H1 (cell line): ENCODE data around the gene KIF25. TPM values are rescaled to one million over a fixed set of nuclear protein-coding genes. Genes with fewer than 3 reads are reported as not detected.

Experiments used
- CTCF ChIA-PET: fragments of 300-600 bp; sonication (Branson Sonifier 250); formaldehyde crosslinking; loops from one replicate; lab custom pipeline; 2021; ENCODE audit not compliant: partially characterized antibody; lab: Charles Lee
- POLR2A ChIA-PET: fragments of 300-600 bp; sonication (Branson Sonifier 250); formaldehyde crosslinking; loops from one replicate; lab custom pipeline; 2021; ENCODE audit warnings: inconsistent platforms; ENCODE audit not compliant: partially characterized antibody; lab: Charles Lee
- DNase-seq, 2 experiments: peaks; one replicate each; pipeline versions ENCODE4 v3.0.0 to v3.0.0-alpha.2; 2010 to 2022; ENCODE audit warnings: low spot score in 2 of 2, low read depth in 1 of 2, mixed read lengths in 1 of 2
- FAIRE-seq: peaks from 2 replicates; lab custom pipeline; 2011; peaks lifted over from hg19 to GRCh38; lab: Jason Lieb, UNC
- H2AFZ ChIP-seq: 2 replicates; pipeline ENCODE4 v1.8.1; 2012; ENCODE audit warnings: low read length, inconsistent platforms
- H2AK5ac ChIP-seq: 2 replicates; pipeline ENCODE4 v1.6.1; 2013; ENCODE audit warnings: low read depth, low read length
- H2BK120ac ChIP-seq: replicated peaks from 2 replicates; pipeline ENCODE3; 2013; ENCODE audit warnings: low read depth, low read length, inconsistent platforms
- H2BK12ac ChIP-seq: 2 replicates; pipeline ENCODE4 v1.6.1; 2013; ENCODE audit warnings: low read depth, low read length
- H2BK15ac ChIP-seq: 2 replicates; pipeline ENCODE4 v1.6.1; 2013; ENCODE audit warnings: low read length
- H2BK20ac ChIP-seq: 2 replicates; pipeline ENCODE4 v1.6.1; 2013; ENCODE audit warnings: low read length
- H2BK5ac ChIP-seq: 2 replicates; pipeline ENCODE4 v1.6.1; 2013; ENCODE audit warnings: low read depth, low read length
- H3K14ac ChIP-seq: 2 replicates; pipeline ENCODE4 v1.6.1; 2013; ENCODE audit warnings: inconsistent platforms; ENCODE audit not compliant: insufficient read length
- H3K18ac ChIP-seq: 2 replicates; pipeline ENCODE4 v1.6.1; 2013; ENCODE audit warnings: low read length; ENCODE audit errors: extremely low read depth
- H3K23ac ChIP-seq: 2 replicates; pipeline ENCODE4 v1.6.1; 2013; ENCODE audit warnings: inconsistent platforms; ENCODE audit not compliant: insufficient read length
- H3K23me2 ChIP-seq: 2 replicates; pipeline ENCODE4 v1.6.1; 2013; ENCODE audit warnings: low read depth, low read length
- H3K27ac ChIP-seq: 2 replicates; pipeline ENCODE4 v1.6.1; 2011; ENCODE audit warnings: low read depth, low read length, inconsistent platforms
- H3K27me3 ChIP-seq, 4 experiments: replicated peaks in 1 of 4; 1 replicate in 1 of 4; 2 replicates in 3 of 4; pipeline versions ENCODE4 v1.6.1 to v1.8.1; 2011 to 2013; ENCODE audit warnings: low read length in 3 of 4, mild to moderate bottlenecking in 3 of 4, inconsistent platforms in 2 of 4, mixed read lengths in 2 of 4, moderate library complexity in 1 of 4; ENCODE audit not compliant: control insufficient read depth in 3 of 4, insufficient read depth in 3 of 4; ENCODE audit errors: extremely low read depth in 1 of 4
- H3K36me3 ChIP-seq, 4 experiments: 2 replicates each; pipeline versions ENCODE4 v1.6.1 to v1.8.1; 2011 to 2013; ENCODE audit warnings: mild to moderate bottlenecking in 4 of 4, low read length in 3 of 4, moderate library complexity in 2 of 4, control low read depth in 1 of 4, inconsistent platforms in 1 of 4; ENCODE audit not compliant: insufficient read depth in 4 of 4, control insufficient read depth in 2 of 4
- H3K4ac ChIP-seq: replicated peaks from 2 replicates; pipeline ENCODE3; 2013; ENCODE audit warnings: low read length, low read depth, mixed read lengths, inconsistent platforms; ENCODE audit not compliant: insufficient read length
- H3K4me1 ChIP-seq, 4 experiments: replicated peaks in 1 of 4; 1 replicate in 1 of 4; 2 replicates in 3 of 4; pipeline versions ENCODE4 v1.6.1 to v1.8.1; 2011 to 2013; ENCODE audit warnings: low read length in 3 of 4, inconsistent platforms in 2 of 4, mixed read lengths in 1 of 4; ENCODE audit not compliant: insufficient read depth in 4 of 4, control insufficient read depth in 3 of 4
- H3K4me2 ChIP-seq, 2 experiments: 2 replicates each; pipeline versions ENCODE4 v1.6.1 to v1.8.1; 2011 to 2013; ENCODE audit warnings: low read depth in 2 of 2, low read length in 2 of 2, control low read depth in 1 of 2, inconsistent platforms in 1 of 2, mild to moderate bottlenecking in 1 of 2; ENCODE audit not compliant: insufficient read depth in 1 of 2
- H3K4me3 ChIP-seq, 4 experiments: fragments of 200-600, 300-600 bp in 1 of 4; sonication (generic), shearing (Covaris generic), sonication (Bioruptor Twin) in 1 of 4; 2 replicates each; pipeline versions ENCODE4 v1.5.1 to v1.8.1; 2011 to 2016; ENCODE audit warnings: low read length in 4 of 4, low read depth in 3 of 4, control low read depth in 2 of 4, inconsistent platforms in 2 of 4, mild to moderate bottlenecking in 2 of 4, mixed read lengths in 1 of 4, moderate library complexity in 1 of 4; ENCODE audit not compliant: insufficient read depth in 2 of 4; ENCODE audit errors: extremely low read depth in 1 of 4
- H3K56ac ChIP-seq: replicated peaks from 2 replicates; pipeline ENCODE3; 2013; ENCODE audit warnings: low read depth, mild to moderate bottlenecking, mixed read lengths, low read length, inconsistent platforms; ENCODE audit not compliant: insufficient read length
- H3K79me1 ChIP-seq: 2 replicates; pipeline ENCODE4 v1.6.1; 2013; ENCODE audit warnings: low read depth, low read length, control low read depth
- H3K79me2 ChIP-seq, 2 experiments: 2 replicates each; pipeline versions ENCODE4 v1.6.1 to v1.8.1; 2012 to 2013; ENCODE audit warnings: low read length in 2 of 2, mild to moderate bottlenecking in 2 of 2, inconsistent platforms in 1 of 2; ENCODE audit not compliant: insufficient read depth in 2 of 2, control insufficient read depth in 1 of 2
- H3K9ac ChIP-seq, 4 experiments: replicated peaks in 1 of 4; 1 replicate in 1 of 4; 2 replicates in 3 of 4; pipeline versions ENCODE4 v1.6.1 to v1.8.1; 2011 to 2013; ENCODE audit warnings: low read depth in 3 of 4, low read length in 3 of 4, control low read depth in 2 of 4, mild to moderate bottlenecking in 2 of 4, moderate library complexity in 2 of 4, inconsistent platforms in 1 of 4; ENCODE audit errors: extremely low read depth in 1 of 4
- H3K9me3 ChIP-seq, 2 experiments: 2 replicates each; pipeline versions ENCODE4 v1.6.1 to v1.8.1; 2012 to 2013; ENCODE audit warnings: mild to moderate bottlenecking in 2 of 2, moderate library complexity in 2 of 2, control low read depth in 1 of 2, inconsistent platforms in 1 of 2, low read depth in 1 of 2, low read length in 1 of 2, mixed read lengths in 1 of 2; ENCODE audit not compliant: insufficient read depth in 2 of 2
- H4K20me1 ChIP-seq, 2 experiments: replicated peaks in 1 of 2; 2 replicates each; pipeline versions ENCODE3 to v1.8.1; 2011 to 2013; ENCODE audit warnings: inconsistent platforms in 2 of 2, low read length in 2 of 2, mild to moderate bottlenecking in 1 of 2; ENCODE audit not compliant: insufficient read depth in 2 of 2, control insufficient read depth in 1 of 2
- H4K5ac ChIP-seq: 2 replicates; pipeline ENCODE4 v1.6.1; 2013; ENCODE audit warnings: low read length, low read depth, mixed read lengths, inconsistent platforms; ENCODE audit not compliant: insufficient read length
- H4K8ac ChIP-seq: 2 replicates; pipeline ENCODE4 v1.8.0; 2013; ENCODE audit warnings: mild to moderate bottlenecking, moderate library complexity, low read length, inconsistent platforms; ENCODE audit not compliant: insufficient read depth; ENCODE audit errors: extremely low read depth
- H4K91ac ChIP-seq: replicated peaks from 2 replicates; pipeline ENCODE3; 2013; ENCODE audit warnings: low read length, mixed read lengths, inconsistent platforms; ENCODE audit not compliant: insufficient read length
- CBX5 ChIP-seq: fragments of 300-800, 300-1000 bp; sonication (generic); IDR thresholded peaks from 2 replicates; pipeline ENCODE4 v1.7.1; 2016; ENCODE audit warnings: antibody characterized with exemption, low read length, low read depth
- CHD1 ChIP-seq: IDR thresholded peaks from 2 replicates; pipeline ENCODE4 v1.6.1; 2012; ENCODE audit warnings: low read depth, low read length, improper control_type of control experiment
- GABPA ChIP-seq: IDR thresholded peaks from 2 replicates; pipeline ENCODE4 v1.6.1; 2011; ENCODE audit warnings: mild to moderate bottlenecking, low read length, moderate library complexity, borderline replicate concordance; ENCODE audit not compliant: insufficient read depth
- KDM5A ChIP-seq: fragments of 200-600 bp; IDR thresholded peaks from 2 replicates; pipeline ENCODE4 v1.7.1; 2012; ENCODE audit warnings: mild to moderate bottlenecking, low read length, inconsistent platforms, mixed read lengths
- WGBS, 2 experiments: shearing (Covaris generic) in 1 of 2; methylation state at CpG; one replicate each; pipeline versions ENCODE4 v1.1.6 to v1.1.7; 2013 to 2015; ENCODE audit warnings: low lambda C conversion rate in 2 of 2, mixed read lengths in 2 of 2, inconsistent platforms in 1 of 2, low coverage in 1 of 2, missing lambda C conversion rate in 1 of 2; ENCODE audit not compliant: insufficient replicate concordance in 2 of 2, insufficient coverage in 1 of 2, insufficient read length in 1 of 2; ENCODE audit errors: extremely low coverage in 1 of 2, missing lambda C conversion rate in 1 of 2; 5-methylcytosine and 5-hydroxymethylcytosine counted together
- polyA plus RNA-seq, 7 experiments: library from polyadenylated mRNA; depleted of rRNA in 3 of 7; stranded (reverse) in 5 of 7; unstranded in 2 of 7; fragments of >200 nt in 5 of 7; fragments of 200-250 nt in 2 of 7; gene quantifications; 1 replicate in 5 of 7; 2 replicates in 1 of 7; 4 replicates in 1 of 7; pipeline versions ENCODE4 v1.2.1 to v1.2.3, GENCODE V29; 2011 to 2013; ENCODE audit warnings: missing spikeins in 2 of 7, mixed read lengths in 2 of 7
- total RNA-seq: library from RNA; stranded (reverse); fragmentation: NEBNext Ultra II Directional; extraction: Animal tissue kit (Norgen Biotek cat#: 25700); gene quantifications from 2 replicates; pipeline ENCODE4 v1.2.1, GENCODE V29; 2021

The KIF25 gene
- total and polyA plus RNA-seq, 2 of the 8 experiments (the other 6 are each of a cell fraction or from before 2014, with no cell fraction given): 1.5 to 2.0 TPM

- H3K56ac ChIP-seq: no peak overlapping the region
- no peak overlapping the region for H2BK15ac ChIP-seq
- H3K4me2 ChIP-seq: no peak overlapping the region
- no peaks in the 10 kb centered on the region for H3K27me3 ChIP-seq
- H4K20me1 ChIP-seq: no peaks in the 10 kb centered on the region
- no peak overlapping the region for H3K27ac ChIP-seq
- POLR2A ChIA-PET: interaction anchor here (1.0 kb wide), 1 partner anchor 111 kb away, joined by 4 read pairs; no protein-coding TSS in a partner anchor
- no peak overlapping the region for H4K8ac ChIP-seq
- peak overlapping the region; percentile 55 for H4K91ac ChIP-seq
- 90% methylated on average over 19 of the region's 20 CpGs; no CpG with 5 or more reads in 1 of the 2 experiments for WGBS, 2 experiments
- H3K4me1 ChIP-seq: no peaks in the 10 kb centered on the region; a peak in 3 of 7 replicates
- H2BK12ac ChIP-seq: no peak overlapping the region
- CTCF ChIA-PET: interaction anchor here (0.6 to 1.9 kb wide), 5 partner anchors 19 to 971 kb away, joined by 3 to 4 read pairs (median 3); no protein-coding TSS in a partner anchor
- H3K4me3 ChIP-seq: no peak overlapping the region
- H3K79me1 ChIP-seq: no peaks in the 10 kb centered on the region
- H3K36me3 ChIP-seq: no peaks in the 10 kb centered on the region
- H2BK120ac ChIP-seq: no peak overlapping the region
- no peaks in the 10 kb centered on the region for H3K9me3 ChIP-seq
- DNase-seq (no peak), FAIRE-seq (no peak)
- H2AK5ac ChIP-seq: no peak overlapping the region
- TF ChIP-seq CBX5 (no peak), GABPA (no peak), CHD1 (no peak), KDM5A (no peak)
- H3K23me2 ChIP-seq: no peaks in the 10 kb centered on the region
- H3K23ac ChIP-seq: no peak overlapping the region
- no peak overlapping the region for H3K14ac ChIP-seq
- no peak overlapping the region for H3K4ac ChIP-seq
- no peak overlapping the region for H3K9ac ChIP-seq
- H3K18ac ChIP-seq: no peak overlapping the region
- H3K79me2 ChIP-seq: no peaks in the 10 kb centered on the region
- no peak overlapping the region for H2AFZ ChIP-seq
- H2BK20ac ChIP-seq: no peak overlapping the region
- no peak overlapping the region for H2BK5ac ChIP-seq
- no peak overlapping the region for H4K5ac ChIP-seq
Observed at GRCh38 chr6:168049277-168049676, 51.8 kb downstream of the KIF25 start.
